HepG2 (cell line): Measurements from ENCODE around the gene TICAM2. TPM values are rescaled to one million over a fixed set of nuclear protein-coding genes. Genes with fewer than 3 reads are reported as not detected.

ENCODE experiments used
- MXI1 ChIP-seq: IDR thresholded peaks from 3 replicates; pipeline ENCODE4 v1.6.1; 2012; ENCODE audit warnings: low read depth, low read length, inconsistent platforms, borderline replicate concordance
- NR2F6 ChIP-seq, 2 experiments: IDR thresholded peaks; 2 replicates each; pipeline ENCODE4 v1.6.1; 2016; ENCODE audit warnings: antibody characterized with exemption in 1 of 2, mild to moderate bottlenecking in 1 of 2
- PHB2 ChIP-seq: fragments of 450-650 bp; IDR thresholded peaks from 2 replicates; pipeline ENCODE4 v1.6.1; 2018; ENCODE audit not compliant: partially characterized antibody
- PLSCR1 ChIP-seq: sonication (generic); formaldehyde crosslinking; IDR thresholded peaks from 2 replicates; pipeline ENCODE4 v1.5.0; 2020; ENCODE audit warnings: missing genetic modification reagents, mild to moderate bottlenecking, borderline replicate concordance
- SOX5 ChIP-seq: IDR thresholded peaks from 2 replicates; pipeline ENCODE4 v1.6.1; 2016; ENCODE audit warnings: borderline replicate concordance
- TEAD3 ChIP-seq: optimal IDR thresholded peaks from 2 replicates; pipeline ENCODE3; 2016; ENCODE audit warnings: borderline replicate concordance
- THAP9 ChIP-seq: sonication (generic); formaldehyde crosslinking; IDR thresholded peaks from 2 replicates; pipeline ENCODE4; 2020; ENCODE audit warnings: missing genetic modification reagents, mild to moderate bottlenecking, borderline replicate concordance
- ZBTB40 ChIP-seq, 2 experiments: fragments of 450-650 bp in 1 of 2; sonication (generic) in 1 of 2; formaldehyde crosslinking in 1 of 2; IDR thresholded peaks; 2 replicates each; pipeline versions ENCODE4 v1.6.1 to v1.8.0; 2016 to 2022; ENCODE audit warnings: antibody characterized with exemption in 1 of 2, mild to moderate bottlenecking in 1 of 2, missing genetic modification reagents in 1 of 2
- ZBTB43 ChIP-seq: sonication (generic); formaldehyde crosslinking; conservative IDR thresholded peaks from 2 replicates; pipeline ENCODE4 v1.4.0; 2020; ENCODE audit warnings: missing genetic modification reagents
- ZNF230 ChIP-seq: sonication (generic); formaldehyde crosslinking; IDR thresholded peaks from 2 replicates; pipeline ENCODE4 v1.4.0; 2020; ENCODE audit warnings: mild to moderate bottlenecking, missing genetic modification reagents
- ZNF547 ChIP-seq: sonication (generic); formaldehyde crosslinking; IDR thresholded peaks from 2 replicates; pipeline ENCODE4 v1.5.1; 2020; ENCODE audit warnings: mild to moderate bottlenecking, missing genetic modification reagents
- ZNF557 ChIP-seq: sonication (generic); formaldehyde crosslinking; IDR thresholded peaks from 2 replicates; pipeline ENCODE4 v1.4.0; 2020; ENCODE audit warnings: missing genetic modification reagents
- ZNF773 ChIP-seq: sonication (generic); formaldehyde crosslinking; IDR thresholded peaks from 2 replicates; pipeline ENCODE4 v1.4.0; 2020; ENCODE audit warnings: missing genetic modification reagents, borderline replicate concordance
- polyA plus RNA-seq, 8 experiments: library from polyadenylated mRNA; depleted of rRNA in 3 of 8; stranded (reverse) in 7 of 8; unstranded in 1 of 8; fragments of >200 nt; fragmentation: Illumina TruSeq in 4 of 8; extraction: Trizol in 4 of 8; gene quantifications; 2 replicates each; pipeline versions ENCODE4 v1.2.1 to v1.2.3, GENCODE V29; 2011 to 2016; ENCODE audit warnings: low read depth in 4 of 8, missing spikeins in 1 of 8, mixed read lengths in 1 of 8; ENCODE audit not compliant: insufficient read depth in 1 of 8
- total RNA-seq, 5 experiments: library from RNA; depleted of rRNA; stranded (reverse); fragments of >200 nt; fragmentation: Illumina TruSeq; extraction: Trizol; gene quantifications; 2 replicates each; pipeline ENCODE4 v1.2.3, GENCODE V29; 2016; ENCODE audit warnings: low read depth in 1 of 5

TICAM2 gene
- total and polyA plus RNA-seq, 2 of the 13 experiments (the other 11 are each of a cell fraction or from before 2014, with no cell fraction given), result 0.04 TPM; not detected in 1

GRCh38 chr5:115544436-115545350 is 57.6 kb downstream of the TICAM2 start, which contains the start of gene FEM1C (continued):
- TF ChIP-seq ZBTB40 (IDR thresholded peaks at IDR 0.05), result no peak
- TF ChIP-seq ZBTB40 (CRISPR knock-in tag; IDR thresholded peaks at IDR 0.05), result no peak; the same call in 1 of the 2 replicates
- TF ChIP-seq SOX5, result no peak; the same call in 1 of the 2 replicates
- 0 out of 2 replicates have a peak, but pooled peaks have one; percentile 52 for TF ChIP-seq ZNF230 (CRISPR knock-in tag)
- no peak for TF ChIP-seq PHB2
- TF ChIP-seq ZNF773 (CRISPR knock-in tag), result no peak
- no peak for TF ChIP-seq NR2F6 (IDR thresholded peaks at IDR 0.05)
- 0 out of 2 replicates have a peak, but pooled peaks have one; percentile 20 for TF ChIP-seq NR2F6 (CRISPR knock-in tag; IDR thresholded peaks at IDR 0.05)
- TF ChIP-seq ZNF557 (CRISPR knock-in tag), result no peak
- TF ChIP-seq TEAD3 (CRISPR knock-in tag), result peak; percentile 78
- peak; percentile 76; the same call in 1 of the 3 replicates for TF ChIP-seq MXI1
- peak; percentile 83 for TF ChIP-seq ZNF547 (CRISPR knock-in tag)
- no peak; the same call in 1 of the 2 replicates for TF ChIP-seq PLSCR1
- peak; percentile 37; the same call in 1 of the 2 replicates for TF ChIP-seq THAP9
- TF ChIP-seq ZBTB43 (CRISPR knock-in tag), result no peak
